Measurements from ENCODE around the gene SV2B. TPM values are rescaled to one million over a fixed set of nuclear protein-coding genes. Genes with fewer than 3 reads are reported as not detected.

The SV2B gene
- total RNA-seq, 2 donors from 2014 or later: 0.17 to 1.1 TPM

DNA sequence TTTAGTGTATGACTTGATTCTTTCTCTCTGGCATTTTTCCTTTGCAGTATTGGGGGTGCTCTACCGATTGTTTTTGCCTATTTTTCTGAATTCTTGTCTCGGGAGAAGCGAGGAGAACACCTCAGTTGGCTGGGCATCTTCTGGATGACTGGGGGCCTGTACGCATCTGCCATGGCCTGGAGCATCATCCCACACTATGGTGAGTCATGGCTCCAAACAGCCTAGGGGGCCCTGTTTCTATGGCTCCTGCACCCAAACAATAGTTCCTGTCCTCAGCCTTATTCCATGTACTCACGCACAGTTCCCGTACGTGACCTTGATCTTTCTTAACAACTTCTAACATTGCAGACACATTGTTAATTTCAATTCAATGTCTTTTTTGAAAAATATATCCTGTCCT is 152.3 kb downstream of the SV2B start:
- intact Hi-C loops (cut with DNase I): no loop called here
- Histone ChIP-seq H3K27me3 (no peaks in the 10 kb centered on the region), H3K9me3 (no peaks in the 10 kb centered on the region), H3K27ac (no peak overlapping the region), H3K9ac (ENCODE audit: low read depth in 2 of 2, low read length in 2 of 2) (no peak overlapping the region), H3K4me3 (no peak overlapping the region), H3K4me1 (no peaks in the 10 kb centered on the region), H3K36me3 (no peaks in the 10 kb centered on the region)
- DNase-seq: no peak
- TF ChIP-seq, protein P1, sequence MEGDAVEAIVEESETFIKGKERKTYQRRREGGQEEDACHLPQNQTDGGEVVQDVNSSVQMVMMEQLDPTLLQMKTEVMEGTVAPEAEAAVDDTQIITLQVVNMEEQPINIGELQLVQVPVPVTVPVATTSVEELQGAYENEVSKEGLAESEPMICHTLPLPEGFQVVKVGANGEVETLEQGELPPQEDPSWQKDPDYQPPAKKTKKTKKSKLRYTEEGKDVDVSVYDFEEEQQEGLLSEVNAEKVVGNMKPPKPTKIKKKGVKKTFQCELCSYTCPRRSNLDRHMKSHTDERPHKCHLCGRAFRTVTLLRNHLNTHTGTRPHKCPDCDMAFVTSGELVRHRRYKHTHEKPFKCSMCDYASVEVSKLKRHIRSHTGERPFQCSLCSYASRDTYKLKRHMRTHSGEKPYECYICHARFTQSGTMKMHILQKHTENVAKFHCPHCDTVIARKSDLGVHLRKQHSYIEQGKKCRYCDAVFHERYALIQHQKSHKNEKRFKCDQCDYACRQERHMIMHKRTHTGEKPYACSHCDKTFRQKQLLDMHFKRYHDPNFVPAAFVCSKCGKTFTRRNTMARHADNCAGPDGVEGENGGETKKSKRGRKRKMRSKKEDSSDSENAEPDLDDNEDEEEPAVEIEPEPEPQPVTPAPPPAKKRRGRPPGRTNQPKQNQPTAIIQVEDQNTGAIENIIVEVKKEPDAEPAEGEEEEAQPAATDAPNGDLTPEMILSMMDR (IDR thresholded peaks at IDR 0.05): no peak

DNA sequence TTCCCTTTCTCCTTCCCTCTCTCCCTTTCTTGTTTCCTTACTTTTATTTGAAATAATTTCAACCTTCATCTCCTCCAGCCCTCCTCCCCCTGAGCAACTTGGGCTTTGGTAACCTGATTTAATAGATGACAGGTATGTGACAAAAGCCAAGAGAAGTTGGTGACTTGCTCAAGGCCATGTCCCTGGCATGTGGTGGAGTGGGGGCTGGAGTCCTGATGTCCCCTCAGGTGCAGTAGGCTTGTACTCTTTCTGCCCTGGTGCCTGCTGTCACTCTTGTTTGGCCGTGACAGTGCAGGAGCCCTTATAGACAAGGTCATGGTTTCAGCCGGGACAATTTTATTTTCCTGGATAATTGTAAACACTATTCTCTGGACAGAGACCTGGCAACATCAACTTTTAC is 152.7 kb downstream of the SV2B start:
- TF ChIP-seq, protein P1 (IDR thresholded peaks at IDR 0.05): no peak
- intact Hi-C loops (cut with DNase I): no loop called here
- no peaks in the 10 kb centered on the region for H3K4me1 ChIP-seq
- DNase-seq: no peak
- H3K36me3 ChIP-seq: no peaks in the 10 kb centered on the region
- no peak overlapping the region for H3K9ac ChIP-seq (ENCODE audit: low read depth in 2 of 2, low read length in 2 of 2)
- H3K9me3 ChIP-seq: no peaks in the 10 kb centered on the region
- H3K4me3 ChIP-seq: no peak overlapping the region
- H3K27ac ChIP-seq: no peak overlapping the region
- H3K27me3 ChIP-seq: no peaks in the 10 kb centered on the region

DNA sequence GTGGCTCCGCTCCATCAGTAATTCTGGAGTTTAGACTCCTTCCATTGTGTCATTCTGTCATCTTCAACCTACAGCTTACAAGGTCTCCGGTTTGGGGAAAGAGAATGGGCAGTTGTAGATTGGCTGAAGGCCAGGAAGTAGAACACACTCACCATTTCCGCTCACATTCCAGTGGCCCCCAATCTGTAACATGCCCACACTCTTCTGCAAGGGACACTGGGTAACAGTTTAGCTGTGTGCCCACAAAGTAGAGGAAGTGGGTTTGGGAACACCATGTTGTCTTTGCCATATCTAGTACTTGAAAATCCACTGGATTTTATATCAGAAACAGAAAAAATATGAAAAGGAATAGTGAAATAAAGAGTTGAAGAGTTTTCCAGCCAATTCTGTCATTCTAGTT is 153.5 kb downstream of the SV2B start:
- no peaks in the 10 kb centered on the region for H3K9me3 ChIP-seq
- H3K9ac ChIP-seq (ENCODE audit: low read depth in 2 of 2, low read length in 2 of 2): no peak overlapping the region
- TF ChIP-seq, protein P1 (IDR thresholded peaks at IDR 0.05): no peak
- intact Hi-C loops (cut with DNase I): no loop called here
- no peaks in the 10 kb centered on the region for H3K4me1 ChIP-seq
- no peaks in the 10 kb centered on the region for H3K36me3 ChIP-seq
- DNase-seq: no peak
- no peak overlapping the region for H3K27ac ChIP-seq
- no peaks in the 10 kb centered on the region for H3K27me3 ChIP-seq
- no peak overlapping the region for H3K4me3 ChIP-seq

DNA sequence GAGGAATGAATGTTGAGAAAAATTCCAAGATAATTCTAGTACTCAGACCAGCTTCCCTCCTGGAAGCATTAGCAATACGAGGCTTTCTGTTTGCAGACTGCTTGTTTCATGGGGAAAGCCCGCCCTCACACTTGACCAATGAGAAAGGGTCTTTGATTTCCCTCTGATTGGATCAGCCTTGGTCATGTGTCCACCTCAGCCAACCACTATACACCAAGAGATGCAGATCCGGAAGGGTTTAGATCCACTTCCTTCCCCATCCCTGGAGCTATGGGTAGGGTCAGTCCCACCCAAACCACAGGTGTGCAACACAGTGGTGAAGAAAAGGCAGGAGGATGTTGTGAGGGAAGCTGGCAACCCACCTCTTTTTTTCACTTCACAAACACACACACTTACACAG is 154.7 kb downstream of the SV2B start:
- H3K4me3 ChIP-seq: no peak overlapping the region
- H3K9me3 ChIP-seq: no peaks in the 10 kb centered on the region
- intact Hi-C loops (cut with DNase I): no loop called here
- H3K9ac ChIP-seq (ENCODE audit: low read depth in 2 of 2, low read length in 2 of 2): no peak overlapping the region
- H3K36me3 ChIP-seq: no peaks in the 10 kb centered on the region
- H3K4me1 ChIP-seq: no peaks in the 10 kb centered on the region
- no peaks in the 10 kb centered on the region for H3K27me3 ChIP-seq
- TF ChIP-seq, protein P1 (IDR thresholded peaks at IDR 0.05): no peak
- DNase-seq: no peak
- no peak overlapping the region for H3K27ac ChIP-seq

DNA sequence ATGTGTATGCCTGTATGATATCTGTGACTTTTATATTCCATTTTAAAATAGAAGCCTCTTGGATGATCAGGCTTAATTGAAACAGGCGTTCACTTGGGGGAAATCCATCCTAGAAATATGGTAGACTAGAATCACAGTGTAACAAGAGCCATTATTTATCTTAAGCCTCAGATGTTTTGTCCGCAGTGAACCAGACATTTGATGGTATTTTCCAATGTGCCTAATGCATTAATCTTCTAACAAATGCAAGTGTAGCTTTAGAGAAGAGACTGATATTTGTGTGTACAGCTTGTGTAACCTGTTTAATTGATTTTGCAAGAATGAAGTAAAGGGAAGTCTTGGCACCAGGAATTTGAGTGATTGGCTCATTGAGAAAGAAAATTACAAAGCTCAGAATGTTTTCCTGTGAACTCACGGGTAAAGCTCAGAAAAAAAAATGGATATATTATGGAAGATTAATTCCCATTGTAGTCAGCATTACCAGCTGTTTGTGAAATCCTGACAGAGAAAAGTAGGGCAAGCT is 155.7 kb downstream of the SV2B start:
- no peak for DNase-seq
- intact Hi-C loops (cut with DNase I): no loop called here
- Histone ChIP-seq H3K27ac (no peak overlapping the region), H3K9ac (ENCODE audit: low read depth in 2 of 2, low read length in 2 of 2) (no peak overlapping the region), H3K27me3 (no peaks in the 10 kb centered on the region), H3K4me1 (no peaks in the 10 kb centered on the region), H3K9me3 (no peaks in the 10 kb centered on the region), H3K36me3 (no peaks in the 10 kb centered on the region), H3K4me3 (no peak overlapping the region)
- TF ChIP-seq, protein P1 (IDR thresholded peaks at IDR 0.05): no peak
